CD4-positive, CD25-positive, alpha-beta regulatory T cell (primary cell): ENCODE data around the gene NMRAL1. TPM values are rescaled to one million over a fixed set of nuclear protein-coding genes. Genes with fewer than 3 reads are reported as not detected.
A peak's percentile ranks its signal among the peaks of the same experiment; 100 is the strongest.

ENCODE experiments used
- ATAC-seq, 2 donors: fragments of 150-1000 bp; cut with Tn5 transposase; one replicate each; pipeline ENCODE4 v1.10.0; 2021; ENCODE audit warnings: low read depth in 2 of 2, moderate number of reproducible peaks in 2 of 2, moderate library complexity in 1 of 2
- DNase-seq, 3 donors: peaks; one replicate each; pipeline versions ENCODE4 v3.0.0 to v3.0.0-alpha.2; 2012 to 2022; ENCODE audit warnings: mixed read lengths in 1 of 3
- H3K27ac ChIP-seq: one replicate; pipeline ENCODE4 v1.7.0; 2013; ENCODE audit warnings: mild to moderate bottlenecking, low read length; ENCODE audit not compliant: insufficient read depth, poor library complexity, severe bottlenecking
- H3K27me3 ChIP-seq: one replicate; pipeline ENCODE4 v1.7.0; 2013; ENCODE audit warnings: low read length; ENCODE audit not compliant: control insufficient read depth, insufficient read depth
- H3K36me3 ChIP-seq: one replicate; pipeline ENCODE4 v1.7.0; 2013; ENCODE audit warnings: mild to moderate bottlenecking, low read length, moderate library complexity; ENCODE audit not compliant: control insufficient read depth, insufficient read depth
- H3K4me1 ChIP-seq: 2 replicates; pipeline ENCODE4 v1.7.0; 2013; ENCODE audit warnings: mild to moderate bottlenecking, low read length; ENCODE audit not compliant: insufficient read depth, control insufficient read depth, poor library complexity, severe bottlenecking
- H3K4me3 ChIP-seq: one replicate; pipeline ENCODE4 v1.7.0; 2013; ENCODE audit warnings: low read depth, mild to moderate bottlenecking, low read length, moderate library complexity
- H3K9me3 ChIP-seq, 2 experiments: 1 replicate in 1 of 2; 2 replicates in 1 of 2; pipeline ENCODE4 v1.7.0; 2013; ENCODE audit warnings: low read length in 2 of 2, mild to moderate bottlenecking in 1 of 2, moderate library complexity in 1 of 2; ENCODE audit not compliant: control insufficient read depth in 2 of 2
- H3K27ac Mint-ChIP-seq, 3 donors: one replicate each; pipeline ENCODE4 v1.8.0; 2020 to 2022; ENCODE audit warnings: mild to moderate bottlenecking in 3 of 3, mixed read lengths in 3 of 3, moderate library complexity in 2 of 3
- H3K27me3 Mint-ChIP-seq: one replicate; pipeline ENCODE4 v1.8.0; 2022; ENCODE audit warnings: mild to moderate bottlenecking, mixed read lengths
- H3K36me3 Mint-ChIP-seq: one replicate; pipeline ENCODE4 v1.8.0; 2020; ENCODE audit warnings: mixed read lengths
- H3K4me1 Mint-ChIP-seq, 4 donors: one replicate each; pipeline ENCODE4 v1.8.0; 2020 to 2022; ENCODE audit warnings: mixed read lengths in 4 of 4, mild to moderate bottlenecking in 1 of 4
- H3K4me3 Mint-ChIP-seq, 4 donors: one replicate each; pipeline ENCODE4 v1.8.0; 2020 to 2022; ENCODE audit warnings: mild to moderate bottlenecking in 4 of 4, mixed read lengths in 4 of 4, moderate library complexity in 3 of 4
- H3K9me3 Mint-ChIP-seq, 7 donors: one replicate each; pipeline ENCODE4 v1.8.0; 2020 to 2022; ENCODE audit warnings: mixed read lengths in 7 of 7, mild to moderate bottlenecking in 3 of 7, moderate library complexity in 2 of 7
- polyA plus RNA-seq, 4 donors: library from polyadenylated mRNA; unstranded; fragments of 300-500 nt; fragmentation: Illumina TruSeq; gene quantifications; one replicate each; pipeline ENCODE4 v1.2.3, GENCODE V29; 2021
- total RNA-seq: library from RNA; stranded (reverse); gene quantifications from one replicate; pipeline ENCODE4 v1.2.3, GENCODE V29; 2022

NMRAL1 gene
- total RNA-seq (40.7 TPM), polyA plus RNA-seq (10 to 100 TPM; 45.6 to 61.7 (median 51.6) TPM)

GRCh38 chr16:4474192-4474961, at the start of gene NMRAL1:
TSS of gene NMRAL1 (minus strand) at chr16:4474625. CDS start at chr16:4474132, 493 bp downstream.
- Histone ChIP-seq H3K9me3 (no peaks in the 10 kb centered on the region), H3K4me3 (peak within 1 kb of the TSS; percentile 82), H3K27me3 (no peaks in the 10 kb centered on the region), H3K27ac (peak within 1 kb of the TSS; percentile 89), H3K4me1 (peaks cover 47% of the 10 kb centered on the region), H3K36me3 (peaks cover under 1% of the 10 kb centered on the region)
- H3K36me3 Mint-ChIP-seq = peaks cover 3% of the 10 kb centered on the region
- no peaks in the 10 kb centered on the region for H3K9me3 Mint-ChIP-seq
- peak; percentile 62 to 63 for ATAC-seq
- DNase-seq = peak; percentile 83 to 96 (median 86)
- H3K4me1 Mint-ChIP-seq = peaks cover 24 to 61% (median 34%) of the 10 kb centered on the region in 4 donors
- no peaks in the 10 kb centered on the region for H3K27me3 Mint-ChIP-seq
- H3K27ac Mint-ChIP-seq = peak within 1 kb of the TSS; percentile 84 to 94 (median 93)
- H3K4me3 Mint-ChIP-seq = peak within 1 kb of the TSS; percentile 90 to 94 (median 91)

DNA sequence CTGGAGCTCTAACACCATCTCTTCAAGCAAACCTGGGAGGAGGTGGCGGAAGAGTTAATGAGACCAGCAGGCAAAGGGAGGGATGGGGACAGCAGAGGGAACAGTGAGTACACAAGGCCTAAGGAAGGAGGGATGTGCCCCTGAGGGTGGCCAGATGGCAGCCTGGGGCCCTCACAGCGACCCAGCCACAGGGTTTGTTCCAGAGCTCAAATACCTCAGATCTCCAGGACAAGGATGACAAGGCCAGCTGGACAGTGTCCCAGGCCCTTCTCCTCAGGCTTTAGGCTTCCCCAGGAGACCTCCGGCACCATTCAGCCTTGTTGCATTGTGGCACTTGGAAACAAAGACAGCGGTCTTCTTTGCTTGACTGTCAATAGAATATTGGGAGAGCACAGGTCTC, 49.3 kb upstream of the NMRAL1 start:
- H3K9me3 Mint-ChIP-seq = no peaks in the 10 kb centered on the region
- Histone ChIP-seq H3K4me3 (no peak overlapping the region), H3K27me3 (no peaks in the 10 kb centered on the region), H3K36me3 (peaks cover 5% of the 10 kb centered on the region), H3K4me1 (no peaks in the 10 kb centered on the region), H3K9me3 (no peaks in the 10 kb centered on the region), H3K27ac (no peak overlapping the region)
- ATAC-seq = no peak
- no peaks in the 10 kb centered on the region for H3K27me3 Mint-ChIP-seq
- no peak for DNase-seq
- peaks cover 4 to 30% (median 23%) of the 10 kb centered on the region in 4 donors for H3K4me1 Mint-ChIP-seq
- peak overlapping the region in 1 of 3 donors; percentile 70 for H3K27ac Mint-ChIP-seq
- H3K4me3 Mint-ChIP-seq = no peak overlapping the region
- H3K36me3 Mint-ChIP-seq = peaks cover 7% of the 10 kb centered on the region

GRCh38 chr16:4522051-4522581, 47.7 kb upstream of the NMRAL1 start:
- no peak overlapping the region for H3K27ac Mint-ChIP-seq
- no peak for ATAC-seq
- H3K4me3 Mint-ChIP-seq = no peak overlapping the region
- no peaks in the 10 kb centered on the region for H3K4me1 ChIP-seq
- H3K4me3 ChIP-seq = no peak overlapping the region
- H3K27me3 ChIP-seq = no peaks in the 10 kb centered on the region
- H3K27ac ChIP-seq = no peak overlapping the region
- no peaks in the 10 kb centered on the region for H3K9me3 Mint-ChIP-seq
- peaks cover 4% of the 10 kb centered on the region for H3K36me3 Mint-ChIP-seq
- H3K9me3 ChIP-seq = no peaks in the 10 kb centered on the region
- peaks cover under 1 to 28% (median 20%) of the 10 kb centered on the region in 4 donors for H3K4me1 Mint-ChIP-seq
- H3K27me3 Mint-ChIP-seq = no peaks in the 10 kb centered on the region
- H3K36me3 ChIP-seq = peaks cover 5% of the 10 kb centered on the region
- no peak for DNase-seq

DNA sequence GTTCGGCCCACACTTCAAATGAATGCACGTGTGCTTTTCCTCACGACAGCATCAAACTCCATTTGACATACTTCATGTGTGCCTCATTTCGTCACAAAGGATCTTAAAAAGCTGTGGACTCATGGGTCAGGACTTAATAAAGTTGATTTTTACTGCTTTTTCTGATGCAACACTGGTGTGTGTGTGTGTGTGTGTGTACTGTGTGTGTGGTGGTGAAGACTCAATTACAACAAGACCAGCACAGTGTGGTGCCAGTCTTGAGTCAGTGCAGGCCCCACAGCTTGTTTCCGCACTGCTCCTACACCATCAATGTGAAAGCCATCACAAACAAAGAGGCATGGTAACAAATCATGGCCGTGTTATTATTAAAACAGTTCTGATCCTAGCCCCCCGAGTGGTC, 46.5 kb upstream of the NMRAL1 start:
- no peaks in the 10 kb centered on the region for H3K9me3 ChIP-seq
- H3K27me3 Mint-ChIP-seq = no peaks in the 10 kb centered on the region
- H3K27me3 ChIP-seq = no peaks in the 10 kb centered on the region
- H3K27ac Mint-ChIP-seq = peak overlapping the region in 1 of 3 donors; percentile 35
- H3K36me3 Mint-ChIP-seq = peaks cover 4% of the 10 kb centered on the region
- H3K9me3 Mint-ChIP-seq = no peaks in the 10 kb centered on the region
- H3K4me1 ChIP-seq = peaks cover 4% of the 10 kb centered on the region
- no peak overlapping the region for H3K4me3 Mint-ChIP-seq
- ATAC-seq (no peak), DNase-seq (no peak)
- H3K4me3 ChIP-seq = no peak overlapping the region
- peaks cover 5% of the 10 kb centered on the region for H3K36me3 ChIP-seq
- H3K4me1 Mint-ChIP-seq = peaks cover 9 to 34% (median 27%) of the 10 kb centered on the region in 4 donors
- no peak overlapping the region for H3K27ac ChIP-seq

DNA sequence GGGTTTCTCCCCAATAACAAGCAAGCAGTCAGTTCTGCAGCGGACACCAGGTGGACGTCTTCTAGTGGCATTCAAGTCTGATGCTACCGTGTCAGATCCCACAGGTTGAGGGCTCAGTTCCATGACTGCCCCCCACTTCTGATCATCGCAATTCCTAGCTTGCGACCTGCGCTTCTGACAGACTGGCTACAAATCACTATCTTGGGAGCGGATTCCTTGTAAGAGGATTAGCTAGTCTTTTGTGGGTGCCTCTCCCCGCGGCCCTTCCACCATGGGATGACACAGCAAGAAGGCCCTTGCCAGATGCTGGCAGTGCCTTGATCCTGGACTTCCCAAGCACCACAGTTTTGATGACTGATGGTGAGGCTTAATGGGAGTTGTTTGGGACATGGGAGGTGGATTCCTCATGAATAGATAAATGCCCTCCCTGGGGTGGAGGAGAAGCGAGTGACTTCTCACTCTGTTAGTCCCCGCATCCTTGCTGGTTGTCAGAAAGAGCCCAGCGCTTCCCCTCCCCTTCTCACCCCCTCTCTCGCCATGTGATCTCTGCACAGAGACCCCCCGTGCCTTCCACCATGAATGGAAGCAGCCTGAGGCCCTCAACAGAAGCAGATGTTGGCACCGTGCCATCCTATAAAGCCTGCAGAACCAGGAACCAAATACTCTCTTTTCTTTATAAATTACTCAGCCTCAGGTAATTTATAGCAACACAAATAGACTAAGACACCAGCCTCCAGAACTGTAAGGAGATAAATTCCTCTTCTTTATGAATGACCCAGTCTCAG, 45.0 kb upstream of the NMRAL1 start:
- H3K27ac Mint-ChIP-seq = peak overlapping the region; percentile 31 to 91 (median 84)
- Histone ChIP-seq H3K27me3 (no peaks in the 10 kb centered on the region), H3K4me1 (peaks cover 19% of the 10 kb centered on the region), H3K27ac (no peak overlapping the region), H3K36me3 (peaks cover 5% of the 10 kb centered on the region), H3K9me3 (no peaks in the 10 kb centered on the region), H3K4me3 (no peak overlapping the region)
- no peak for DNase-seq
- H3K27me3 Mint-ChIP-seq = no peaks in the 10 kb centered on the region
- H3K4me3 Mint-ChIP-seq = peak overlapping the region in 1 of 4 donors; percentile 9
- no peak for ATAC-seq
- H3K4me1 Mint-ChIP-seq = peaks cover 20 to 43% (median 38%) of the 10 kb centered on the region in 4 donors
- H3K9me3 Mint-ChIP-seq = no peaks in the 10 kb centered on the region
- H3K36me3 Mint-ChIP-seq = peaks cover 4% of the 10 kb centered on the region

- Histone ChIP-seq H3K9me3 (no peaks in the 10 kb centered on the region), H3K4me3 (no peak overlapping the region), H3K27me3 (no peaks in the 10 kb centered on the region), H3K36me3 (no peaks in the 10 kb centered on the region), H3K4me1 (peaks cover 33% of the 10 kb centered on the region), H3K27ac (no peak overlapping the region)
- H3K4me1 Mint-ChIP-seq = peaks cover 20 to 54% (median 33%) of the 10 kb centered on the region in 4 donors
- no peaks in the 10 kb centered on the region for H3K27me3 Mint-ChIP-seq
- ATAC-seq (no peak), DNase-seq (no peak)
- peak overlapping the region in 2 of 3 donors; percentile 84 for H3K27ac Mint-ChIP-seq
- H3K4me3 Mint-ChIP-seq = no peak overlapping the region
- H3K9me3 Mint-ChIP-seq = no peaks in the 10 kb centered on the region
- peaks cover 3% of the 10 kb centered on the region for H3K36me3 Mint-ChIP-seq
These were observed 43.6 kb upstream of the NMRAL1 start for GRCh38 chr16:4517812-4518680.
